Endothelial cell (in vitro differentiated cells): ENCODE results near the gene MED13L. TPM values are rescaled to one million over a fixed set of nuclear protein-coding genes. Genes with fewer than 3 reads are reported as not detected.
A peak's percentile ranks its signal among the peaks of the same experiment; 100 is the strongest.

Experiments
- DNase-seq: peaks from one replicate; pipeline ENCODE4 v3.0.0; 2021; ENCODE audit warnings: low spot score
- H3K27ac Mint-ChIP-seq: one replicate; pipeline ENCODE4 v1.8.0; 2021; ENCODE audit warnings: mixed read lengths, inconsistent platforms; ENCODE audit not compliant: unreplicated experiment
- H3K27me3 Mint-ChIP-seq: one replicate; pipeline ENCODE4 v1.8.0; 2021; ENCODE audit warnings: mild to moderate bottlenecking, moderate library complexity, mixed read lengths, inconsistent platforms; ENCODE audit not compliant: unreplicated experiment
- H3K36me3 Mint-ChIP-seq: one replicate; pipeline ENCODE4 v1.8.0; 2021; ENCODE audit warnings: mild to moderate bottlenecking, low read depth, mixed read lengths, inconsistent platforms; ENCODE audit not compliant: unreplicated experiment
- H3K4me1 Mint-ChIP-seq: one replicate; pipeline ENCODE4 v1.8.0; 2021; ENCODE audit warnings: mild to moderate bottlenecking, mixed read lengths, inconsistent platforms; ENCODE audit not compliant: unreplicated experiment
- H3K4me3 Mint-ChIP-seq: one replicate; pipeline ENCODE4 v1.8.0; 2021; ENCODE audit warnings: mild to moderate bottlenecking, mixed read lengths, inconsistent platforms; ENCODE audit not compliant: unreplicated experiment
- H3K9me3 Mint-ChIP-seq: one replicate; pipeline ENCODE4 v1.8.0; 2021; ENCODE audit warnings: mixed read lengths, inconsistent platforms; ENCODE audit not compliant: unreplicated experiment
- CTCF ChIP-seq: fragments of 200-600 bp; sonication (generic); IDR thresholded peaks from one replicate; pipeline ENCODE4 v1.5.0; 2021; ENCODE audit warnings: antibody characterized with exemption; ENCODE audit not compliant: unreplicated experiment
- total RNA-seq: library from RNA; stranded (reverse); fragmentation: NEBNext Ultra II Directional; extraction: Animal tissue kit (Norgen Biotek cat#: 25700); gene quantifications from one replicate; pipeline ENCODE4 v1.2.1, GENCODE V29; 2021; ENCODE audit not compliant: unreplicated experiment

The MED13L gene
- total RNA-seq, 1 donor from 2014 or later = 97.0 TPM

DNA sequence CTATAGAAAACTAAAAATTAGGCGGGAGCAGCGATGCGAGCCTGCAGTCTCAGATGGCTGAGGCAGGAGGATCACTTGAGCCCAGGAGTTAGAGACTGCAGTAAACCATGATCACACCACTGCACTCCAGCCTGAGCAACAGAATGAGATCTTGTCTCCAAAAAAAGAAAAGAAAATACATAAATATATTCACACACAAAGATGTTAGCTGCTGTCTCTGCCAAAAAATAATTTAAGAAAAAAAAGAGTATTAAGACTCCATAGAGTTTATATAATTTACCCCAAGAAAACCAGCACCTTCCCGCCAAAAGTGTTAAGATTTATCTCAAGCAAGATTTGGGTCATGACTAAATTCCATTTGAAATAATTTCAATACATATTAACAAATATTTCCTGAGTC lies 102.6 kb downstream of the MED13L start:
- no peaks in the 10 kb centered on the region for H3K36me3 Mint-ChIP-seq
- no peak for TF ChIP-seq CTCF
- H3K27me3 Mint-ChIP-seq = peaks cover 3% of the 10 kb centered on the region
- H3K4me3 Mint-ChIP-seq = no peak overlapping the region
- no peaks in the 10 kb centered on the region for H3K9me3 Mint-ChIP-seq
- H3K4me1 Mint-ChIP-seq = peaks cover 16% of the 10 kb centered on the region
- H3K27ac Mint-ChIP-seq = no peak overlapping the region
- DNase-seq = no peak

- Mint-ChIP-seq H3K27ac (no peak overlapping the region), H3K4me3 (no peak overlapping the region), H3K4me1 (peaks cover 16% of the 10 kb centered on the region), H3K27me3 (peaks cover 3% of the 10 kb centered on the region), H3K36me3 (no peaks in the 10 kb centered on the region), H3K9me3 (no peaks in the 10 kb centered on the region)
- no peak for TF ChIP-seq CTCF
- DNase-seq = no peak
These were observed 103.5 kb downstream of the MED13L start for GRCh38 chr12:116174006-116174405.

DNA sequence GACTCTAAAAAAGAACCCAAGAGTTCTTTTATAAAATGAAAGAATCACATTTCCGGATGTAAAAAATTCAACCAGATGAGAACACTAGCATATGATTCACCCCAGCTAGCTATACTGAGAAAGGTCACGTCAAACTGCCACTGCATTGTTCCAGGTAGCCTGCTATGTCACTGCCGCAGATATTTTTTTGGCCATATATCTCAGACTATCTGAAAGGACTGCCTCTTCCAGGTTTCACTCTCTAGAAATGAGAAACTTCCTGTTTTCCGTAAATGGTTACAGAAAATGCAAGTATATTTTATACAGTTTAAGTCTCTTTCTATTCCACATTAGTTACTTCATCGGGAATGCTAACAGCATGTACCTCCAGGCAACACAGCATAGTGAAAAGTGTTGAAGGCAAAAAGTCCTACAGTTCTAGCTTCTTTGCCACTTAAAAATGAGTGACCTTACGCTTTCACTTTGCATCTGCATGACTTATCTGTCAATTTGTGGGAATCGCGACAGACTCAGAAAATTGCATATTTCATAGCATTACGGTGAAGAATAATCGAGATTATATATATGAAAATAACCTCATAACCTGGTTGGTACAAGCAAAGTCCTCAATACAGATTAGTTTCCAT lies 105.2 kb downstream of the MED13L start:
- no peaks in the 10 kb centered on the region for H3K36me3 Mint-ChIP-seq
- H3K4me1 Mint-ChIP-seq = peaks cover 16% of the 10 kb centered on the region
- H3K9me3 Mint-ChIP-seq = no peaks in the 10 kb centered on the region
- DNase-seq = no peak
- no peak for TF ChIP-seq CTCF
- peak overlapping the region; percentile 38 for H3K27ac Mint-ChIP-seq
- H3K4me3 Mint-ChIP-seq = no peak overlapping the region
- H3K27me3 Mint-ChIP-seq = peaks cover 4% of the 10 kb centered on the region

GRCh38 chr12:116171549-116171948 lies 105.9 kb downstream of the MED13L start:
- TF ChIP-seq CTCF = no peak
- H3K27me3 Mint-ChIP-seq = peaks cover 4% of the 10 kb centered on the region
- no peak overlapping the region for H3K27ac Mint-ChIP-seq
- H3K36me3 Mint-ChIP-seq = no peaks in the 10 kb centered on the region
- H3K4me3 Mint-ChIP-seq = no peak overlapping the region
- no peak for DNase-seq
- no peaks in the 10 kb centered on the region for H3K9me3 Mint-ChIP-seq
- peaks cover 13% of the 10 kb centered on the region for H3K4me1 Mint-ChIP-seq

- no peak for DNase-seq
- TF ChIP-seq CTCF = no peak
- Mint-ChIP-seq H3K9me3 (no peaks in the 10 kb centered on the region), H3K27me3 (peaks cover 3% of the 10 kb centered on the region), H3K36me3 (no peaks in the 10 kb centered on the region), H3K27ac (no peak overlapping the region), H3K4me1 (peaks cover 13% of the 10 kb centered on the region), H3K4me3 (no peak overlapping the region)
These were observed 108.4 kb downstream of the MED13L start for GRCh38 chr12:116169071-116169470.
